GM21786 (cell line): Measurements from ENCODE around the gene OVCH2.

Experiments
- ATAC-seq: cut with Tn5 transposase; IDR thresholded peaks from one replicate; pipeline ENCODE4 v1.9.1; 2021; ENCODE audit not compliant: unreplicated experiment

Gene OVCH2

GRCh38 chr11:7643314-7643713, 63.0 kb downstream of the OVCH2 start:
- ATAC-seq: no peak

GRCh38 chr11:7642747-7643146, 63.5 kb downstream of the OVCH2 start:
- no peak for ATAC-seq

- ATAC-seq: no peak
Measured at GRCh38 chr11:7640816-7641215, 65.5 kb downstream of the OVCH2 start.

- ATAC-seq: no peak
Measured at GRCh38 chr11:7639643-7640025, 66.6 kb downstream of the OVCH2 start.
